Retina (tissue), 1 donor: ENCODE measurements around the gene TECPR1.

Source experiments
- DNase-seq: peaks from one replicate; pipeline ENCODE4 v3.0.0-alpha.2; 2016

TECPR1 gene

DNA sequence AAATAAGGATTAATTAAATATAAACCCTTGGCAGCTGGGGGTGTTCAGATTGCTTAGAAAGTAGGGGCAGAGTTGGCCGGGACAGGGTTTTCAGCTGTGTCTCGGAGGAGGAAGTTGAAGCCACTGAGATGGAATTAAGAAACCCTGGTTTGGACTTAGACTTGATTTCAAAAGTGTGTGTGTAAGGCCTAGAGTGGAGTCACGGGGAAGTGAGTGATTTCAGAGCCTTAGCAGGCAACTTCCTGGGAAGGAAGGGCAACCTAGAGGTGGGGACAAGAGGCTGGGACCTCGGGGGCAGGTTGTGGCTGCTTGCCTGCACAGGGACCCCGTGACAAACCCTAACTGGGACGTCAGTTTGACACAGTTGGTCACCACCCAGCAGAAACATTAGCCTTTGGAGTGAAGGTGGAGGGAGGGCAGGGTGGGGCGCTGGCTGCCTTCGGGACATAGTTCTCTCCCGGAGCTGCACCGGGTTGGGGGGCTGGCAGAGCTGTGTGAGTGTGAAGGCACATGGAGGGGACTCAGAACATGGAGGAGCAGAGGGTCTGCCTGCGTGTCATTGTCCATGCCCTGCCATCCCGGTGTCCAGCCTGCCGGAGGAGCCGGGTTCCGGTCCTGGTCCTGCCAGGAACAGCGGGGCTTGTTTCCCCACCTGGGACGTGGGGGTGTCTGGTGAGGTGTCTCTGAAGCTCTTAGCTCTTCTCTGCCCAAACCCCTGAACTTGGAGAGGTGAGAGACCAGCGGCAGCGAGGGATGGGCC, 31.3 kb upstream of the TECPR1 start:
- DNase-seq, result no peak

DNA sequence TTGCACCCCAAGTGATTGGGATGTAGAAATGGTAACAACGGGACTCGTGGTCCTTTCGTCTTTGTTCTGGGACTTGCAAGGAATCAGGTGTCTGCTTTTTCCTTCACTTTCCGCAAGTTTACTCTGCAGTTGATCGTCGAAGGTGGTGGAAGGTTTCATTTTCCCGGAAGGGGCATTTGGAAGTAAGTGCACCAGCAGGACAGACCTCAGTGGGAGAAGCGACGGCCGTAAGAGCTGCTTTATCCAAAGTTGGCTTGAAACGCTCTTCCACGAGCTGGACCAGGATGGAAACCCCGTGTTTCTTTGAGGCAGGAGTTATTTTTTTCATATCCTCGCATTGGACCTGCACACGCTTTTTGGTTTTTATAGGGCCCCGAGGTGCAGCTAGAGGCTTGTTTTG, 30.7 kb upstream of the TECPR1 start:
- no peak for DNase-seq

DNA sequence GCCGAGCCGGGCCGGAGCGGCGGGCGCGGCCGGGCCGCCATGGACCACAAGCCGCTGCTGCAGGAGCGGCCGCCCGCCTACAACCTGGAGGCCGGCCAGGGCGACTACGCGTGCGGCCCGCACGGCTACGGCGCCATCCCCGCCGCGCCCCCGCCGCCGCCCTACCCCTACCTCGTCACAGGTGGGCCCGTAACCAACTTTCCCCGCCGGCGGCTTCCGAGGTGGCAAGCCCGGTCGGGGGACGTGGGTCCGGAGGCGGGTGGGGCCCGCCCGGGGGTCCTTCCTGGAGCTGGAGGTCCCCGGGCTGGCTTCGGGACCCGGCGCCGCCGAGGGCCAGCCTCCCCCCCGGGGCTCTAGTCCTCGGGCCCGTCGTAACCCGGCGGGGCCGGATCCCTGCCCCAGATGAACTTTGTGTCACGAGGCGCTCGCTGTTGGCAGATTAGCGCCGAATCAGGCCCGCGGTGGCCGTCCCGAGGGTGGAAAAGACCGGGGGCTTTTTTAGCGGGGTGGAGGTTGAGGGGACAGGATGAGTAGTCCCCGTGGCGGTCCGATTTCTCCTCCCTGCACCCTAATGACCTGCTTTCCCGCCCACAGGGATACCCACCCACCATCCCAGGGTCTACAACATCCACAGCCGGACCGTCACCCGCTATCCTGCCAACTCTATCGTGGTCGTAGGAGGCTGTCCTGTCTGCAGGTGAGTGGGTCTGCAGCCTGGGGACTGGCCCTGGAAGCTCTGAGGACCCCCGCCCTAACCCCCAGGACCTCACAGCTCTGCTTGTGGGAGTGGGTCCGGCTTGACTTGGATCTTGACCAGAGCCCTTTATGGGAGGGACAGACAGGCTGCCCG, 29.9 kb upstream of the TECPR1 start:
- peak; percentile 48 for DNase-seq

- DNase-seq, result peak; percentile 72
Observed at GRCh38 chr7:98280791-98281756, 29.0 kb upstream of the TECPR1 start, which contains the start of gene BRI3. Gene BRI3 (plus strand): TSS chr7:98281686. CDS start chr7:98281796, 110 bp downstream.

GRCh38 chr7:98280296-98280695, 28.3 kb upstream of the TECPR1 start:
- no peak for DNase-seq

DNA sequence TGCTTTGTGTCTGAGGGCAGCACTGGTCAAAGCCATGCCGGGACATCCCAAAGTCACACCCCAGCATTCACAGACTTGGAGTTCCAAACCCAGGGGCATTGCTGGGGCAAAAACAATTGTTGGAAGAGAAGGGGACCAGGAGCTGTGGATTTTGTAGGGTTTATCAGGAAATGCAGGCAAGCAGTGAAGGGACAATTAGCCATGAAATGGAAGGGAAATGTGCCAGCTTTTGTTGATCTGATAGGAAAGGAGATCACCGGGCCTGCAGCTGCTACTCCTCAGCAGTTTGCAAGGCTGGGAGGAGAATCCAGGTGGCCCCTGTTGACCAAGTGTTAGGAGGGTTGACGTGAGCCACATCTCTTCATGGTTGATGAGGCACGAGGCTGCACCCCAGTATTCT, 26.9 kb upstream of the TECPR1 start:
- no peak for DNase-seq

GRCh38 chr7:98278408-98278807, 26.4 kb upstream of the TECPR1 start:
- no peak for DNase-seq

DNA sequence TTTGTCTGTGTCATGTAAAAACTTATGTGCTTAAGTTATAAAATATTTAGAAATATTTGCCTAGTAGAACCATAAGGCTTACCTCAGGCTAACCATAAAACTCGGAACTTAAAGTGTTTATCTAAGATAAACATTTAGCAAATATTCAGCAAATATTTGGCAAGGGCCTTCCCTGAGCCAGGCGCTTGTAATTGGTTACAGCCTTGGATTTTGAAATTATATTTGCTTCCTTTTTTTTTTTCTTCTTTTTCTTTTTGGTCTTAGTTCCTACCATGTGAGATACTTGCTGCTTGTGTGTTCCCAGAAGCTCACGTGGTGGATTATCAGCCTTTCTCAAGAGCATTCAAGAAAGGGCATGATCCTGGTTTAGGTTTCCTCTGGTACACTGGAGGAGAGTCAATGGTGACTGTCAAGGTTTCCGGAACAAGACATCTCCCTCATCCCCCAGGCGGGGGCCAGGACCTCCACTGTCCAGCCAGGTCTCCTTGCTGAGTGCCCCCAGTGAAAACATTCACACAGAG, 24.3 kb upstream of the TECPR1 start:
- DNase-seq, result no peak

DNA sequence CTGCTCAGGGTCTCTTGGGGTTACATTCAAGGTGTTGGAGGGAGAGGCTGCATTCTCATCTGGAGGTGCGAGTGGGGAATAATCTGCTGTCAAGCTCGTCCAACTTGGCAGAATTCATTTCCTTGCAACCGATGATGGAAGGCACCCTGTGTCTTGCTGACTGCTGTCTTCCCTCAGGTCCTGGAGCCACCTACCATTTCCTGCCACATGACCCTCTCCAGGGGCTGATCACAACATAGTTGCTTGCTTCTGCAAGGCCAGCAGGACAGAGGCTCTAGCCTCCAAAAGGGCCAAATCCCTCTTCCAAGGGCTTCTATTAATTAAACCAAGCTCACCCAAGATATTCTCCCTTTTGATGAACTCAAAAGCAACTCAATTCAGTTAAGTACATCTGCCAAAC, 15.3 kb upstream of the TECPR1 start:
- DNase-seq, result no peak

DNA sequence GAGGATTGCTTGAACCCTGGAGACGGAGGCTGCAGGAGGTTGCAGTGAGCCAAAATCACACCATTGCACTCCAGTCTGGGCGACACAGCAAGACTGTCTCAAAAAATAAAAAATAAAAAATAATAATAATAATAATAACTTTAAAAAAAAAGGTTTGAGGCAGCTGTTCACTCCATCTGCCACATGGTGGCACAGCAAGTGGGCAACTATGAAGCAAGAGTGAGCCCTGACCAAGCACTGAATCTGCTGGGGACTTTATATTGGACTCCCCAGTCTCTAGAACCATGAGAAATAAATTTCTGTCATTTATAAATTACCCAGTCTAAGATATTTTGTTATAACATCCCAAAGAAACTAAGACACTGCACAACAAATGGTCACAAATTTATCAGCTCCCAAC, 14.8 kb upstream of the TECPR1 start:
- no peak for DNase-seq

GRCh38 chr7:98265841-98266271, 13.8 kb upstream of the TECPR1 start:
- DNase-seq, result no peak

DNA sequence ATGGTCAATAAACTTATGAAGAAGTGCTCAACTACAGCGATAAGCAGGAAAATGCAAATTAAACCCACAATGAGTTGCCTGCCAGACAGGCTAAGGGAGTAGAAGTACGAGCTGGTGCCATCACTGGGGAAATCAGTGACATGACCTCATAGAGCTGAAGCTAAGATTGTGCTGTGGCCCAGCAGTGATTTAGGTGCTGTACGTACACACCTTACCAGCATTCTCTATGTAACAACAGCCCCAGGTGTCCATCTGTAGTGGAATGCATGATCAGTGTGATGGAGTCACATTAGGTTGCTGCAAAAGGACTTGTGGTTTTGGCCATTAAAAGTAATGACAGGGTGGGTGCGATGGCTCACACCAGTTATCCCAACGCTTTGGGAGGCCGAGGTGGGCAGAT, 5.7 kb upstream of the TECPR1 start:
- DNase-seq, result no peak

GRCh38 chr7:98256431-98256830, 4.4 kb upstream of the TECPR1 start:
- DNase-seq, result no peak

DNA sequence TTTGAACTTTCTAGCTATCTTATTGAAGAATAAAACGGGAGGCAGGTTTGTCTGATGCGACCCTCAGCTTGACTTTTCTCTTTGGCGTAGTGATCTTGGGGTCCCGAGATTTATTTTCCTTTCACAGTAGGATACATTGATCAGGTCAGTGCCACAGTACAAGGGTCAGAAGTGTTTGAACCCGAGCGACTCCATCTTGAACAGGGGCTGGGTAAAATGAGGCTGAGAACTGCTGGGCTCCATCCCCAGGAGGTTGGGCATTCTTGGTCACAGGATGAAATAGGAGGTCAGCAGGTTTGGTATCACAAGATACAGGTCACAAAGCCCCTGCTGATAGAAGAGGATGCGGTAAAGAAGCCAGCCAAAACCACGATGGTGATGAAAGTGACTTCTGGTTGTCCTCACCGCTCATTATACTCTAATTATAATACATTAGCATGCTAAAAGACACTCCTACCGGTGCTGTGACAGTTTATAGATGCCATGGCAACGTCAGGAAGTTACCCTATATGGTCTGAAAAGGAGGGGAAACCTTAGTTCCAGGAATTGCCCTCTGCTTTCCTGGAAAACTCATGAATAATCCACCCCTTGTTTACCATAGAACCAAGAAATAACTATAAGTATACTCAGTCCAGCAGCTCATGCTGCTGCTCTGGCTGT, 3.0 kb upstream of the TECPR1 start:
- no peak for DNase-seq

DNA sequence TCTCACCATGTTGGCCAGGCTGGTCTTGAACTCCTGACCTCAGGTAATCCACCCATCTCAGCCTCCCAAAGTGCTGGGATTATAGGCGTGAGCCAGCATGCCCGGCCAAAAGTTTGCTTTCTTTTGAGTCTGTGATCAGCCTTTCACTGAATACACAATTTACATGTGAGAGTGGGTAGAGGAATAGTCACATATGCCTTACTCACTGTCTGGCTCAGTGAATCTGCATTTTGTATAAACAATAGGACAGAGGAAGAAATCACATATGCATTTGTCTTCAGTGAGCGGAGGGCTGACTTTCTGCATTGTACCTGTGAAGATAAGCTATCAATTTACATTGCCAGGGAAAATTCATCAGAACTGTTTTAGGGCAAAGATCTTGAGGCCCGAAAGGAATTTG, 2.5 kb upstream of the TECPR1 start:
- no peak for DNase-seq

- no peak for DNase-seq
Observed at GRCh38 chr7:98252425-98253054, 508 bp upstream of the TECPR1 start.

DNA sequence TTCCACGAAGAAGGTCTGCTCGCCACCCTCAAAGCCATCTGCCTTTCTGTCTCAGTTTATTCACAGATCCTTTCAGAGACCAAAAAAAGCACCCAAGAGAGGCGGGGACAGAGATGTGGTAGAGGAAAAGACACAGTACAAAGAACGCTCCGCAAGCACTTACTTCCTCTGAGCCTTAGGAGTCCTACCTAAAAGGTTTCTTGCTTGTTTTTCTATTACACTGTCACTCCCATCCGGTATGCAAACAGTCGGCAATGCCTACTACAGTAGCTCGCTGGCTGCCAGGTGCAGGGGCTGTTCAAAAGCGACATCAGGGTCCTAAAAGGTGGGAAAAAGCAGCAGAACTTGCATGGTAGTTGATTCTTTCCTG, 816 bp downstream of the TECPR1 start:
- no peak for DNase-seq

- no peak for DNase-seq
Observed at GRCh38 chr7:98250789-98251188, 1.2 kb downstream of the TECPR1 start.

- no peak for DNase-seq
Observed at GRCh38 chr7:98249106-98249505, 2.9 kb downstream of the TECPR1 start.

GRCh38 chr7:98248156-98248555, 3.9 kb downstream of the TECPR1 start:
- no peak for DNase-seq

- no peak for DNase-seq
Observed at GRCh38 chr7:98244871-98245270, 7.2 kb downstream of the TECPR1 start.

DNA sequence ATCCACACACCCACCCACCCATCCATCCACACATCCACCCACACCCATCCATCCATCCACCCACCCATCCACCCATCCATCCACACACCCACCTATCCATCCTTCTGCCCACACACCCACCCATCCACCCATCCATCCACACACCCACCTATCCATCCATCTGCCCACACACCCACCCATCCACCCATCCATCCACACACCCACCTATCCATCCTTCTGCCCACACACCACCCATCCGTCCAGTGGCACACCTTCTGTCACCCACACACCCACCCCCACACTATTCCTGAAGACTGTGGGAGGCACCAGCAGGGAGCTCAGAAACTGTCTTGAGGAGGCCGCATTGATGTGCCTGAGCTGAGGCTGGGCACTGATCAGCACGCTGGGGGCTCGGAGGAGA, 9.1 kb downstream of the TECPR1 start:
- DNase-seq, result no peak
